ENCODE results near the gene GRIK4. TPM values are rescaled to one million over a fixed set of nuclear protein-coding genes. Genes with fewer than 3 reads are reported as not detected.

The GRIK4 gene
- total and polyA plus RNA-seq, 8 donors: 0.06 to 0.31 TPM; not detected in 6

DNA sequence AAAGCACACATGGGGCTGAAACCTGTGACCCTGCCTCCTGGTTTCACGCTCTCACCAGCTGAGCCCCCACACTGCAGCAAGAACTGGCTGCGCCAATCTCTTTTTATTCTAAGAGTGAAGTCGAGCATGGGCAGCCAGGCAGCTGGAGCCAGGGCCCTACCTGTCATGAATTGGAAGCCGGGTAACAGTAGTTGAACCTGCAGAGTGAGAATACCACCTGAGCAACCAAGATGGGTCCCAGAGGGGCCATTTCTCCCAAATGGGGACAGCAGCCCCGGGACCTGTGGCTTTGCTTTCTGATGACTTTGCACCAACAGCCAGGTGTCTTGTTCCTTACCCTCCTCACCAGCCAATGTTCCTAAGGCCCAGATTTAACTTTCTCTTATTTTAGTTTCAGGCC is 178.9 kb downstream of the GRIK4 start:
- no peaks in the 10 kb centered on the region for H3K4me1 ChIP-seq
- intact Hi-C loops (cut with DNase I; ENCODE audit: low total_unique reads): no loop called here
- H3K27me3 ChIP-seq: peaks cover 0 to 35% (median 0%) of the 10 kb centered on the region in 3 donors
- H3K36me3 ChIP-seq: no peaks in the 10 kb centered on the region
- WGBS, 5 donors: 76 to 93% (median 82%) methylated on average over 5 of the region's 5 CpGs
- no peak for DNase-seq
- H3K27ac ChIP-seq: no peak overlapping the region
- no peak for TF ChIP-seq POLR2A (IDR thresholded peaks at IDR 0.05)
- no peaks in the 10 kb centered on the region for H3K9me3 ChIP-seq
- H3K4me3 ChIP-seq: no peak overlapping the region

GRCh38 chr11:120694726-120695125 is 183.2 kb downstream of the GRIK4 start:
- WGBS, 5 donors: 47 to 69% (median 55%) methylated on average over 4 of the region's 4 CpGs
- H3K9me3 ChIP-seq: no peaks in the 10 kb centered on the region
- H3K4me3 ChIP-seq: no peak overlapping the region
- DNase-seq: no peak
- no peak for TF ChIP-seq EP300 (IDR thresholded peaks at IDR 0.05)
- no peak for TF ChIP-seq CTCF (IDR thresholded peaks at IDR 0.05)
- no peak for TF ChIP-seq POLR2AphosphoS5 (IDR thresholded peaks at IDR 0.05)
- TF ChIP-seq POLR2A (IDR thresholded peaks at IDR 0.05): no peak
- intact Hi-C loops (cut with DNase I; ENCODE audit: low total_unique reads): no loop called here
- H3K27me3 ChIP-seq: peaks cover 0 to 28% (median 0%) of the 10 kb centered on the region in 3 donors
- no peaks in the 10 kb centered on the region for H3K4me1 ChIP-seq
- no peaks in the 10 kb centered on the region for H3K36me3 ChIP-seq
- no peak overlapping the region for H3K27ac ChIP-seq

- intact Hi-C loops (cut with DNase I; ENCODE audit: low total_unique reads): no loop called here
- 80 to 92% (median 90%) methylated on average over 8 of the region's 8 CpGs for WGBS, 5 donors
- no peak for DNase-seq
- H3K9me3 ChIP-seq: no peaks in the 10 kb centered on the region
- H3K4me3 ChIP-seq: no peak overlapping the region
- peaks cover 0 to 21% (median 0%) of the 10 kb centered on the region in 3 donors for H3K27me3 ChIP-seq
- no peak for TF ChIP-seq EP300 (IDR thresholded peaks at IDR 0.05)
- no peak for TF ChIP-seq CTCF (IDR thresholded peaks at IDR 0.05)
- no peak for TF ChIP-seq POLR2AphosphoS5 (IDR thresholded peaks at IDR 0.05)
- TF ChIP-seq POLR2A (IDR thresholded peaks at IDR 0.05): no peak
- no peaks in the 10 kb centered on the region for H3K4me1 ChIP-seq
- H3K27ac ChIP-seq: no peak overlapping the region
- no peaks in the 10 kb centered on the region for H3K36me3 ChIP-seq
These were observed 183.9 kb downstream of the GRIK4 start for GRCh38 chr11:120695426-120695825.

DNA sequence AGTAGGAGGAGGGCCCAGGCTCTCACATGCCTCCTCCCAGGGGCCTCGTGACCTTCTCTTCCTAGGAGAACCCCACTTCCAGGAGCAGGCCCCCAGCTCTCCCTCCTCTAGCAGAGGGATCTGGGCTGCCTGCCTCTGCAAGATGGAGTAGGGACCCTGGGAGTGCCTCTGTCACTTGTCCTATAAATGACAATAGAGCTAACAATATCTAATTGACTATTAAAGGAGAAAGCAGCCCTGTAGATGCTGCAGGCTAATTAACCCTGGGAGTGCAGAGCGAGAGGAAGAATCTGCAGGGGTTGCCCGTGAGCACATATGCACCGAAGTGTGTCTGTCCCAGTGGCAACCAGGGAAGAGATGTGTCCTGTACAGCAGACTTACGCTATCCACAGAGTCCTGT is 184.4 kb downstream of the GRIK4 start:
- WGBS, 5 donors: 89 to 98% (median 95%) methylated on average over 5 of the region's 5 CpGs
- Histone ChIP-seq H3K4me3 (no peak overlapping the region), H3K27ac (no peak overlapping the region), H3K9me3 (no peaks in the 10 kb centered on the region), H3K36me3 (no peaks in the 10 kb centered on the region), H3K4me1 (no peaks in the 10 kb centered on the region), H3K27me3 (peaks cover 0 to 16% (median 0%) of the 10 kb centered on the region in 3 donors)
- intact Hi-C loops (cut with DNase I; ENCODE audit: low total_unique reads): no loop called here
- no peak for DNase-seq
- TF ChIP-seq POLR2A (IDR thresholded peaks at IDR 0.05) (no peak), EP300 (IDR thresholded peaks at IDR 0.05) (no peak), POLR2AphosphoS5 (IDR thresholded peaks at IDR 0.05) (no peak), CTCF (IDR thresholded peaks at IDR 0.05) (no peak)

DNA sequence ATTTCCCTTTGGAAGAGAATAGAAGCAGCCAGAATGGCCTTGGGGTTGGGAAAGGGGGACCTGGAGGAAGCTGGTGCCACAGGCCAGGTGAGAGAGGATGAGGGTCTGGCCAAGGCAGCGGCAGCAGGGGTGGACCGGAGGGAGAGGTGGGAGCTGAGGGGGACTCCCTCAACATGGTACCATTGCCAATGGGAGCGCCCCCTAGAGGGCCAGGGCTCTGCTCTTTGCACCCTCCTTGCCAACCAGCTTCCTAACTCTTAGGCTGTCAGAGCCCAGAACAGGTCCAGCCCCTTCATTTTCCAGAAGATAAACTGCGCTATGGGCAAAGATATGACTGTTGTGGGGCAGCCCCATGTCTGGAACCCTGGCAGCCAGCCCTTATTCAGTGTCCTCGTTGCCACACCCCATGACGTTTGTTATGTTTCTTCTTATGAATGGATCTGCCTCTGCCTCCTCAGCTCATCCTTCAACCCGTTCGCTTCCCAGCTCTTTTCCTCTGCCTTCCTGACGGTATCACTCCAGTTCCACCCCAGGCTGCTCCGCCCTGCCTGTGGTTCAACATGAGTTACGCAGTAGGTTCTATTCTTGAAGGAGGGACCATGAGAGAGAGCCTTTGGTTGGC is 185.2 kb downstream of the GRIK4 start:
- 60 to 69% (median 65%) methylated on average over 10 to 11 of the region's 11 CpGs for WGBS, 5 donors
- TF ChIP-seq POLR2AphosphoS5 (IDR thresholded peaks at IDR 0.05) (no peak), CTCF (IDR thresholded peaks at IDR 0.05) (no peak), POLR2A (IDR thresholded peaks at IDR 0.05) (no peak)
- Histone ChIP-seq H3K4me1 (no peaks in the 10 kb centered on the region), H3K36me3 (no peaks in the 10 kb centered on the region), H3K9me3 (no peaks in the 10 kb centered on the region), H3K4me3 (no peak overlapping the region), H3K27ac (no peak overlapping the region), H3K27me3 (peaks cover 0 to 11% (median 0%) of the 10 kb centered on the region in 3 donors)
- intact Hi-C loops (cut with DNase I; ENCODE audit: low total_unique reads): no loop called here
- no peak for DNase-seq
